GOT3 (cell line): Measurements from ENCODE around the gene FOXA2.
"Not testable (repeated sequence)": the region's sequence is repeated elsewhere in the genome, so short reads cannot be mapped to it uniquely, and the experiment has no call there.

Experiments used
- DNase-seq: peaks from one replicate; lab custom pipeline; 2025; ENCODE audit warnings: mixed read lengths; lab: John Stamatoyannopoulos, UW

FOXA2 gene

DNA sequence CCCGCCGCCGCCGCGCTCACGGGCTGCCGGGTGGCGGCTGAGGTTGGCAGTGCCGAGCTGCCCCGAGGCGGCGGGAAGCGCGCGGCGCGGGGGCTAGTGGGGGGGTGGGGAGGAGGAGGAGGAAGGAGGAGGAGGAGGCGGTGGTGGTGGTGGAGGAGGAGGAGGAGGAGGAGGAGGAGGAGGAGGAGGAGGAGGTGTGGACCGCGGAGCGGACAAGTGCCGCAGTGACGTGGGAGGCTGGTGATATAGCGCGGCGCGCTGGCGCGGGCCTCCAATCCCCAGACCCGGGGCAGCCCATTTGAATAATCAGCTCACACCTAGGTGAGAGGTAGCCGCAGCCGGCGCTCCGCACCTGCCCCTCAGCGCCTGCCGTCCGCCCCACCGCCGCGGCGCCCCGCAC is at the start of gene FOXA2:
Gene FOXA2, minus strand, starts transcription at position 51 of the 400 bp plus-strand sequence. CDS start 294 bp downstream, outside the sequence.
- no peak for DNase-seq

DNA sequence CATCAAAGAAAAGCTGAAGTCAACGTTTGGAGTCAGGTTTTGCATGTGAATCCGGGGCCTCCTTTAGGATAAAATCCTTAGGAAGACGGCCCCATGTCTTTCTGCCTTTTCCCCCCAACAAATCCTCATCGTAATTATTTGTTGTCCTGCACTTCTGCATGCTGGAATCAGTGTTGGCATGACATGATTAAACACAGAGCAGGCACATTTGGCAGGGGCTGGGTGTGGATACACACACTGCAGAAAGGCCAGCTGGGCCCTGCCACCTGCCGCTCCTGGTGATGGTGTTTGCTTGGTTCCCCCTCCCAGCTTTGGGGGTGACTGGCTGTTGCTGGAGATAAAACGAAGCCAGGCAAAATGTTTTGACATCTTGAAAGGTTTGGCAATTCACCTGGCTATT is 46.3 kb upstream of the FOXA2 start:
- DNase-seq, result no peak

DNA sequence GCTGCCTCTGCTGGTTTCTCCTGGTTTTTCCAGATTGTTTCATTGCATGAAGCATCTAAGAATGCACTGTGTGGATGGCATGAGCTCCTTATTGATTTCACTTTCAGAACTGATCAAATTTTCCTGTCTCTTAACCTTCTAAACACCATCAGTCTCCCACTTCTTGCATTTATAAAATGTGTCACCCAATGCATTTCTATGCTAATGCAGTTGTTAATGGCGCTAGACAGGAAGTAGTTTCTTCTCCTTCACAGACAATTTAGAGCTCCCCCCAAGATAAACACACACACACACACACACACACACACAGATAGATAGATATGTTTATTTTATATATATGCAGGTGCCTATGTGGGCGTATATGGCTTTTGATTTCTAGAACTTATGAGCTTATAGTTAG is 45.6 kb upstream of the FOXA2 start:
- no peak for DNase-seq

DNA sequence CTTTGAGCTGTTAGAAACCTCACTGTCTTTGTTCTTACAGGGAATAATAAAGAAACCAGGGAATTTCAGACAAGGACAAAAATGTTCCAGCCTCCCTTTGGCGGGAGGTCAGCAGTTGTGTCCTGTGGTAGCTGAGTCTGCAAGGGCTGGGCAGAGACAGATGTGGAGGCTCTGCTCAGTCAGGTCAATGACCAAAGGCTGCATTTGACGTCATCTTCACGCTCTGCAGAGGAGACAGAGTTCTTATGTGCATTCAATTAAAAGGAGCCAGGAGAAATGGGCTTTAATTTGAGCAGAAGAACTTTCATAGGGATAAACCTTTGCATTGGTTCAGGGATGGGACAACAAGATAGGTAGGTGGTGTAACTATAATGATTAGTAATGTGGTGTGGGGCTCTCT is 45.1 kb upstream of the FOXA2 start:
- no peak for DNase-seq

DNA sequence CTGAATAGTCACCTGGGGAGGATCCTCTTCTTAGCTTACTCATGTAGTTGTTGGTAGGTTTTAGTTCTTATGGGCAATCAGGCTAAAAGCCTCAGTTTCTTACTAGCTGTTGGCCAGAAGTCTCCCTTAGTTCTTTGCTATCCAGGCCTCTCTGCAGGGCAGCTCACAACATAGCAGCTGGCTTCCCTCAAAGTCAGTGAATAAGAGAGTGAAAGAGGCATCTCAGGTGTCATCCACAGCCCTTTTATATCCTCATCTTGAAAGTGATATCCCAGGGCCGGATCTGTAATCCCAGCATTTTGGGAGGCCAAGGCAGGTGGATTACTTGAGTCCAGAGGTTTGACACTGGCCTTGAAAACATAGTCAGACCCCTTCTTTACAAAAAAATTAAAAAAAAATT is 42.1 kb upstream of the FOXA2 start:
- DNase-seq, result no peak

DNA sequence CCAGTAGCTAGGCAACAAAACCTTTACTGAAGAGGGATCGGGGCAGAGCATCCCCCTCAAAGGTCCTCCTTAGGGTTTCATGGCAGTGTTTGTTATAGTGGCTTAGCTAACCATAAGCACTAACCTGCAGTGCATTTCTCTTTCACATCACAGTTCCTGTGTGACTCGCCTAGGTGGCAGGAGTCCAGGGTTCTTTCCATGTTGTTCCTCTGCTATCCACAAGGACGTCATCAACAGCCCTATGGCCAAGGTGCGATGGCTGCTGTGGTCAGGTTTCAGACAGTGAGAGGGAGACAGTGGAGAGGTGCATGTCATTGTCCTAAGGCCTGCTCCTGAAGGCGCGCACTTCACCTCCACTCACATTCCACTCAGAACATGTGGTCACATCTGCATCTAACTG is 38.8 kb upstream of the FOXA2 start:
- DNase-seq, result no peak

DNA sequence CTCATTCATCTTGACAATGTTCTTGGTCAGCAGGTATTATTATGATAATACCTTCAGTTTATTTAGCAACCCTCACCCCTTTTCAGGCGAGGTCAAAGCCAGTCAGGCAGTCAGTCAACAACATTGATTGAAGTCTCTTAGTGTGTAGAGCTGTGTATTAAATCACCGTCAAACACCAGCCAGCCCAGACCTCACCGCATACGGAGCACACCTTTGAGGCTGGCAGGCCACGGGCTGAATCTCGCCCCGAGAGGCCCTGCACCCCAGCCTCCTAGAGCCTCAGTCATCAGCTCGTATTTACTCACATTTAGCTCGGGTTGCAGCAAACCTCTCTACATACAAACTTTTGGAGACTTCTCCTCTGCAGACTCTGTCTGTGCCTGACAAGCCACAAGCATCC is 36.0 kb upstream of the FOXA2 start:
- no peak for DNase-seq

DNA sequence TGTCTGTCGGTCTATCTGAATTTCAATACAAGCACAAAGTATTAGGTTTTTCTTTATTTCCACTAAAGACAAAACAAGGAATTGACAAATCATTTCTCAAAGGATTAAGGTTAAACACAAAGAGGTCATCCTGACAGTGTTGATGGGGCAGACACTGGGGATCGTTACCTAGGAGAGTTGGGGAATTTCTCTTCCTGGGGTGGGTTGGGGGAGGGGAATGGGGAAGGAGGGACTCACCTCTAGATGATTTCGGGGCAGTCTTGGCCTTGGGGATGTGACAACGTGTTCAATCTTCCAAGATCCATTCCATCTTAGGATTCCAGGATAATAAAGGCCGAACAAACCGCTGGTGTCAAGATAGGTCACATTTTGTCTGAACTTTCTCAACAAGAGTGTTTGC is 35.4 kb upstream of the FOXA2 start:
- no peak for DNase-seq

DNA sequence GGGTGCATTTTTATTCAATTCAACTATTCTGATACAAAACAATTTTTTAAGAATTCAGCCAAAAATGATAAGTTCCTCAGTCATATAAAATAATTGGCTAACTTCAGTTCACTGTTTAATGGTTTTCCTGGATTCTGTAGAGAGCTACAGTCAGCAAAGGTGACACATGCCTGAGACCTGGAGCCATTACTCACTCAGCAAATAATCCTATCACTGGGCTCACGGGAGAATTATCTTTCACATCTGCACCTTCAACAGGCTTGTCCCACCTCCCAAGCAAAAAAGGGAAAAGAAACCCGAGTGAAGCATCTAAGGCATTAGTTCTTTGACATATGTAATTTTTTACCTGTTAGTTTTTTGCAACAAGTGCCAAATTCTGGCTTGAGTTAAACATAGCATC is 34.9 kb upstream of the FOXA2 start:
- DNase-seq, result no peak

DNA sequence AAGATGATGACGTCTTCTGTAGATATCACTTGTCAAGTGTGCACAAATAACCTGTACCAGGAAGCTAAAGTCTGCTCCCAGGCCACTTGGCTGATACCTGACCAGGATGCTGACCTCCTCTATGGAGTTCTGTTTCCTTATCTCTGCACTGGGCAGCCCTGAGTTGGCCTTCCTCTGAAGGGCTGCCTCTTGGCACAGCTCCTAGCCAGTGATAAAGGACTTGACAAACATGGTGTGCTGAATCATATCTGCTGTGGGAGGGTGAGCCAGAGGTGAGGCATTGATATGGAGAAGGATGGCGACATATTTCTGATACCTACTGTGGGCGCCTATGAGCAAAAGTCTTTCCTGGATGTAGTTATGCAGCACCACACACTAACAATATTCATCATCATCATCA is 32.8 kb upstream of the FOXA2 start:
- no peak for DNase-seq

DNA sequence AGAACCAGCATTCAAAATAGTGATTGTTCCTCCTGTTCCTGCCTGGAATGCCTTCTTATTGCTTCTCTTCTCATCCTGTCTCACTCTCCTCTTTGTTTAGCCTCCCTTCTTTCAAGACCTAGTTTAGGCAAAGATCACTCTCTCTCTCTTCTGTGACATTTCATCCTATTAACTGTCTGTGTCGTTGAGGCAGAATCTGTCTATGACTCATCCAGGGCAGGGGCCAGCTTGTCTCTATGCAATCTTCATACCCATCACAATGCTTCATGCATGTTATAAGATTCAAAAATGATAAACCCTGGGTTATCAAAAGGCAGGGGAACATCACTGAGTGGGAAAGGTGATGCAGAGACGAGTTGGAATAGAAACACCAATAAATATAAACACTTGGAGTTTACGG is 32.2 kb upstream of the FOXA2 start:
- no peak for DNase-seq

DNA sequence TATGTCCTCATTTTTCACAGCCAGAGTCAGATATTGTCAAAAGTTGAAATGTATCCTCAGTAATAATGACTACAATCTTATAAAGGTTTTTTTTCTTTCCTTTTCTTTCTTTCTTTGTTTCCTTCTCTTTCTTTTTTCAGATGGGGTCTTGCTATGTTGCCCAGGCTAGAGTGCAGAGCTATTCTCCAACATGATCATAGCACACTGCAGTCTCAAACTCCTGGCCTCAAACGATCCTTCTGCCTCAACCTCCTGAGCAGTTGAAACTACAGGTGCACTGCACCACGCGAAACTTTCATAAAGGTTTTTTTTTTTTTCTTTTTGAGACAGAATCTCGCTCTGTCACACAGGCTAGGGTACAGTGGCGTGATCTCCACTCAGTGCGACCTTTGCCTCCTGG is 31.1 kb upstream of the FOXA2 start:
- no peak for DNase-seq

DNA sequence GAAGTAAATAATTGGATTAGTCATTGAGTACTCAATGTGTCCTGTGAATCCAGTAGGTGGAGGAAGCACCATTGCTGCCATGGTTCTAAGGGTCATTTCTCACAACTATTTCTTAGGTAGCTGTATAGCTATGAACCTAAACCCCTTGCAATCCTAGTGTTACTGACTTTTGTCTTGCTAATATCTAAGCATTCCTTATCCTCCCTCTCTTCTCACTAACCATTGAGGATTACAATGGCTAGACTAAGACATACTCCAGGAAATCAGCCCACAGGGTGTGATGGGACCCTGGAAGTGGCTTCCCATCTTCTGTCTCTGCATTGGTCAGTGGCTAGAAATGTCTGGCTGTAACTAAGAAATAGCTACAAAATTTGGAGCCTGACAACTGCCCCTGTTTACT is 27.3 kb upstream of the FOXA2 start:
- no peak for DNase-seq

DNA sequence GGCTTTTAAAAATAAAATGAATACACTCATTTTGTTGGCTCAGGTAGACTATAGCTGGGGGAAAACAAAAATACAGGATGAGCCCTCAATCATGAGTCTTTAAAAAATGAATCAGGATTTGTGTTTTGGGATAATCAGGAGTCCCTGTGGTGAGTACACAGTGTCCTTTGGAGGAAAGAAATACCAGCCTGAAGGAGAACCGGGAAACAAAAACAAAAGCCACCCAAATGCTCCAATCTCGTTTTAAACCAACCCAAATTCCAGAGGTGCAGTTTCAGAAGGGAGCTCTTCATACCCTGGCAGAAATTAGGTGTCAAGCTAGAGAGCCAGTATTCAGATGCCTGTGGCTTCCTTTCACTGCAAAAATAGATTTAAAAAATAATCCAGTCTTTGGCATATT is 23.3 kb upstream of the FOXA2 start:
- no peak for DNase-seq

DNA sequence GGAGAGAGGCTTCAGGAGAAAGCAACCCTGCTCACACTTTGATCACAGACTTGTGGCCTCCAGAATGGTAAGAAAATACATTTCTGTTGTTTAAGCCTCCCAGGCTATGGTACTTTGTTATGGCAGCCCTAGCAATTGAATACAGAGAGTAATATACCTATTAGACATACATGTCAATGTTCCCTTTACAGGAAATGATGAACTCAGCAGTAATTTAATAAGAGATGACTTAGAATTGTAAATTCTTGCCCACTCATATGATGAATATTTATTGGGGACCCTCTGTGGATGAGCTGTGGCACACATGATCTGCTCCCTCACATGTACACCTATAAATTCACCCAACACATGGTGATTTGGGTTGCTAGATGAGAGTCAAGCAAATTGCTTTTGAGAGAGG is 20.4 kb upstream of the FOXA2 start:
- DNase-seq, result no peak

DNA sequence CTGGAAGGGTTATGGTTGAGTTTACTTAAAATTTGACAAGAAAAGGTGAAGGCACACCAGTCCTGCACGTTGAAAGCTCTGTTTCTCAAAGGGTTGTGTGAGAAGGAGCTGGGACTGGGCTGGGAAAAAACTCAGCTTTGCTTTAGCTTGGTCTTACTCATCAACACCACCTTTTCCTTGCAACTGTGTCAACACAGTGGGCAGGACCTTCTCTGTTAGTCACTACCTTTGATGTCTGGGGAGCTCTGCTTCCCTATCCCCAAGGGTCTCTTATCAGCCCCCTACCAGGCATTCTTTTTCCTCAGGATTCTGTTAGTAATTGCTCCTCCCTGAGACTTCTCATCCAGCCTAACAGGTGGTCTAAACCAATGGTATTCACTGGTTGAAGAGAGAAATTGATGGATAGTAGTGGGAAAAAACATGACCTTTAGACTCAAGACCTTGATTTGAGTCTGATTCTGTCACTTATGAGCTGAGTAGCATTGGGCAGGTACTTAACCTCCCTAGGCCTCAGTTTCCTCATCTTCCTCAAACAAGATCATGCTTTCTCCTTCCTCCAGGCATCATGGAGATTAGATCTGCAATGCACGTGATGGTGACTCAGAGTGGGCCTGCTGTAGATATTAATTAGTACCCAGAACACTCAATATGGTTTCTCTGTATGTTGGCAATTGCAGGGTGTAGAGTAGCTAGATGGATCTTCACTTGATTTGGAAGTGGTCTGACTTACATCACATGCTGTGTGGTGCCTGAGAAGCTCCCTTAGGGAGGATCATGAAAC is 17.2 kb upstream of the FOXA2 start:
- DNase-seq, result no peak

DNA sequence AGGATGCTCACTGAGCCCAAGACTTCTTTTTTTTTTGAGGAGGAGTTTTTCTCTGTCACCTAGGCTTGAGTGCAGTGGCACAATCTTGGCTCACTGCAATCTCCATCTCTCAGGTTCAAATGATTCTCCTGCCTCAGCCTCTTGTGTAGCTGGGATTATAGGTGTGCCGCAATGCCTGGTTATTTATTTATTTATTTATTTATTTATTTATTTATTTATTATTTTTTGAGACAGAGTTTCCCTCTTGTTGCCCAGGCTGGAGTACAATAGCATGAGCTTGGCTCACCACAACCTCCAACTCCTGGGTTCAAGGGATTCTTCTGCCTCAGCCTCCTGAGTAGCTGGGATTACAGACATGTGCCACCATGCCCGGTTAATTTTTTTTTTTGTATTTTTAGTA is 14.9 kb upstream of the FOXA2 start:
- not testable (repeated sequence) for DNase-seq

DNA sequence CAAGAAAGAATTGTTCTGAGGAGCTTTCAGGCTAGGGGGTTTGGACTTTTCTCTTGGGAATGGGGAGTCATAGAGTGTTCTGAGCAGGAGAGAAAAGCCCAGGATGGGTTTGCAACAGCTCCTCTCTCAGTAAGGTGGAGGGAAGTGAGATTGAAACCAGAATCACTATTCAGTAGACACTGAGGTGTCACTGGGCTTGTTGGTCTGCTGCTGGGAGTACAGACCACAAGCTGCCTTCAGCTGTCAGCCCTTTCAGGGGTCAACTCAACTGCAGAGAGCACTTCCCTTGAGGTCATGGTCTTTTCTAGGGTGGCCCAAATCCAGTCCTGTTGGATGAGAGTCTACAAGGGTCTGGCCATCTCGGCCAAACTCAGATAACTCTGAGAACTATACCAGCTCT is 12.9 kb upstream of the FOXA2 start:
- no peak for DNase-seq

DNA sequence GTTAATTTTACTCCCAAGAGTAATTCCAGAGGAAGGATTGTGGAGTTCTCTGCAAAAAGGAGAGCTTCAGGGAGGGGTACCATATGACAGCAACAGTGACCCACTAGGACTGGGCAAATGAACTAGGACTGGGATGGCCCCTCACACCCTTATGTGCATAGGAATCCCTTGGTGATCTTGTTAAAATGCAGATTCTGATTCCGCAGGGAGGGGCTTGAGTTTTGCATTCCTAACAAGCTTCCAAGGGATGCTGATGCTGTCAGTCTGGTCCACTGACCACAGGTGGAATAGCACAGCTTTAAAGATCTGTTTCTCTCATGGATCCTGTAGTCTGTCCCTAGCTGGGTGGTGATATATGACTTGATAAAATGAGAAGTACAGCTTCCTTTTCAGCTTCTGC is 6.3 kb upstream of the FOXA2 start:
- DNase-seq, result no peak

DNA sequence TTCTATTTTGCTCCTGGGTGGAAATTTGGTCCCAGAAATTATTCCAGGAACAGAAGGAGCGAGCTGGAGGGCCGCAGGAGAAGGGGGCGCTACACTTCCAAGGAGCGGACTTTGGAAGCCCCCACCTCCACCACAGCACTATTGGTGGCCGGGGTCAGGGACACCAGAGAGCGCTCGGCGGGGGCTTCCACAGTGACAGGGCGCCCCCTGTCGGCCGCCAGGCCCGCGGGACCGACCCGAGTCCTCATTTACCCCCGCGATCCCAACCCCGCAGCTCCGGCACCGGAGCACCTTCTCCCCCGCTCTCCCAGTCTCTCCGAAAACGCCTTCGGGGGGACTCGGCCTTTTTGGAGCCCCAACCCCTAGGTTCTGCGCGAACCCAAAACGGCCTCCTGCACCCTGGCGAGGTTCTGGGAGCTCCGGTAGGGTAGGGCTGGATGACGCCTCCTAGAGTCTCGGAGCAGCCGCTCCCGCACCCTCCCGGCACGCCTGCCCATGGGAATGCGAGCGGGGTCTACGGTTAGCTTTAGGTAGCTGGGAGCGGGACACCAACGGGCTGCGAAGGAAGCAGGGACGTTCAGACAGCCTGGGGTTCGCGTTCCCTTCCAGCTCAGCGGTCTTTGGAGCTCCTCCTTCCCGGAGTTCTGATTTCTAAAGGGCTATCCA is 2.4 kb upstream of the FOXA2 start:
- DNase-seq, result no peak

DNA sequence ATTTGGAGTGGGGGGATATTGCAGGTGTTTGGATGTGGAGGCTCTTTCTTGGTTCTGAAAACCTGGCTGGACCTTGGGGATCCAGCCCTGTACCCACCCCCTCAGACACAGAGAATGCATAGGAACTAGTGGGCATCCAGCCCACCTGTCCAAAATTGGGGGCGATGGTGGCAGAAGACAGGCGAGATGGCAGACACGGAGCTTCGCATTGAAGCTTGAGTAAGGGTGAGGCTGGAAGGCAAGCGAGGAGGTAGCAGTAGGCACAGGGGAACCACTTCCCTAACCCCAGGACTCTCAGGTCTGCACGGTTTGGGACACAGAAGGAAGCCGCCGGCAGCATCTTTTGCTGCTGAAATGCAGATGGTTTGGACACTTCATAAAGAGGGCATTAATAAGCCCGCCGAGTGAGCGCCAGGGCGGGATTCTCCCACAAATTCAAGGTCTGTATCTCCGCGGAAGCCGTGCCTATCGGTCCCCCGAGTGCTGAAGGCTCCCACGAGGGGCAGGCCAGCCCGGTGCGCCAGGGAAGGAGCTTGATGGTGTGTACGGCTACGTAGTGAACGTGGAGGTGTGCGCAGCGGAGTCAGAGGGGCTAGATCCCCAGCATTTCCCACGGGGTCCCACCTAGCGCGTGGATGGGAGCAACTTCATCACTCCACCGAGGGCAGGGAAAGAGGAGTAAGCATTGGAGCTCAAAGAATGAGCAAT is 1.6 kb upstream of the FOXA2 start:
- no peak for DNase-seq

DNA sequence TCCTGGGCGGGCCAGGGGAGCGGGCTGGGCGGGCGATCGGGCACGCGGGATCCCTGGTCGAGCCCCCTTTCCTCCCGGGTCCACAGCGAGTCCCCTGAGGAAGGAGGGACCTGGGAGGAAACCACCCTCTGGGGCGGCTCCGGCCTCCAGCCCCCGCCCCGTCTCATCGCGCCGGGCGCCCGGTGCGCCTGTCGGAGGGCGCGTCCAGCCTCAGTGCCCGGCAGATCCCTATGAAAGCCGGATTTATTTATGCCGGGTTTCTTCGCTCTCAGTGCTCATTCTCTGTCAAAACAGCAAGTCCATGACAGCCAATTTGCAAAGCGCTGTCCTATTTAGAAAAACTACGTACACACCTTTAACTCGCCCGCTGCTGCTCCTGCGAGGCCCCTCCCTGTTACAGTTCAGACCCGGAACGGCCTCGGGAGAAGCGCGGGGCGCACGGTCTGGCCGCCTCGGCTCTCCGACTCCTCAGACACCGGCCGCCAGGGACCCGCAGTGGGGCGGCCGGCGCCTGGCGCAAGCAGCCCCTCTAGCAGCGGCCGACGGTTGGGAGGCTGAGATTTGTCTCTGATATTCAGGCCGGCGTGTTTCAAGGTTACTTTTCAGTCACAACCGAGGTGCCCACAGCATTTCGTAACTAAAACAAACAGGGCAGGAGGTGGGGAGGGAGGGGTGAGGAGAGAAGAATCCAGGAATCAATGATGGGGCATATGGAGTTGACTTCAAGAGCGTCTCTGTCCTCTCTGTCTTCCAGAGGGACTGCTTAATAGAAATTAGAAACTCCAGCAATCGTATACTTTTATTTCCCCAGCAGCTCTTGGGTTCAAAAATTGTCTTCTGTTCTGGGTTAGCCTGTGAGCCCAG is 782 bp upstream of the FOXA2 start:
- DNase-seq, result no peak
